Gastroesophageal sphincter (tissue), 3 donors: ENCODE data around the gene OR2T29.

ENCODE experiments used
- POLR2A ChIP-seq, 2 donors: fragments of 450-650 bp; IDR thresholded peaks; one replicate each; pipeline ENCODE4 v1.6.1; 2017; ENCODE audit warnings: antibody characterized with exemption in 2 of 2, mild to moderate bottlenecking in 2 of 2, moderate library complexity in 1 of 2
- POLR2AphosphoS5 ChIP-seq: sonication (generic); formaldehyde crosslinking; IDR thresholded peaks from one replicate; pipeline ENCODE4 v1.6.1; 2017; ENCODE audit warnings: antibody characterized with exemption
- TF ChIP-seq, protein P1 (sequence below), 4 experiments: fragments of 200-600 bp in 2 of 4; fragments of 450-650 bp in 2 of 4; sonication (generic) in 1 of 4; IDR thresholded peaks; one replicate each; pipeline ENCODE4 v1.5.1; 2017 to 2019; ENCODE audit warnings: antibody characterized with exemption in 4 of 4, mild to moderate bottlenecking in 2 of 4, moderate library complexity in 2 of 4

DNA sequence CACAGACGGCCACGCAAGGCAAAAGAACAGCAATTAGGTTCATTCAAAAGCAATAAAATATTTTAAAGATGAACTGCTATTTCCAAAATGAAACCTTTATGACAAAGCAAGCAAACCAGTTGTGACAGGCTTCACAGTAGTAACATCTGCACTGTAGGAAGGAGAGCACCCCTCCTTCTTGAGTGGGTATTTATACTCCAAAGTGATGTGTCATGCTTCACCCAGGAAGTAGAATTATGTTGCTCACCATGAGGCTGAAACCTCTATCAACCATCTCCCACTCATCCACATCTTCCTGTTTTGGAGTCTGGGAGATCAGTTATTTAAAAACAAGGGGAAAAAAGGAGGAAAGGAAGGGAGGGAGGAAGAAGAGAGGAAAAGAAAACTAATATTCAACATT is 34.0 kb upstream of the OR2T29 start:
- no peak for TF ChIP-seq POLR2A (IDR thresholded peaks at IDR 0.05)
- TF ChIP-seq, protein P1, sequence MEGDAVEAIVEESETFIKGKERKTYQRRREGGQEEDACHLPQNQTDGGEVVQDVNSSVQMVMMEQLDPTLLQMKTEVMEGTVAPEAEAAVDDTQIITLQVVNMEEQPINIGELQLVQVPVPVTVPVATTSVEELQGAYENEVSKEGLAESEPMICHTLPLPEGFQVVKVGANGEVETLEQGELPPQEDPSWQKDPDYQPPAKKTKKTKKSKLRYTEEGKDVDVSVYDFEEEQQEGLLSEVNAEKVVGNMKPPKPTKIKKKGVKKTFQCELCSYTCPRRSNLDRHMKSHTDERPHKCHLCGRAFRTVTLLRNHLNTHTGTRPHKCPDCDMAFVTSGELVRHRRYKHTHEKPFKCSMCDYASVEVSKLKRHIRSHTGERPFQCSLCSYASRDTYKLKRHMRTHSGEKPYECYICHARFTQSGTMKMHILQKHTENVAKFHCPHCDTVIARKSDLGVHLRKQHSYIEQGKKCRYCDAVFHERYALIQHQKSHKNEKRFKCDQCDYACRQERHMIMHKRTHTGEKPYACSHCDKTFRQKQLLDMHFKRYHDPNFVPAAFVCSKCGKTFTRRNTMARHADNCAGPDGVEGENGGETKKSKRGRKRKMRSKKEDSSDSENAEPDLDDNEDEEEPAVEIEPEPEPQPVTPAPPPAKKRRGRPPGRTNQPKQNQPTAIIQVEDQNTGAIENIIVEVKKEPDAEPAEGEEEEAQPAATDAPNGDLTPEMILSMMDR (IDR thresholded peaks at IDR 0.05) = no peak
- TF ChIP-seq POLR2AphosphoS5 = no peak
